HCT116 (cell line): ENCODE measurements around the gene TRABD. TPM values are rescaled to one million over a fixed set of nuclear protein-coding genes. Genes with fewer than 3 reads are reported as not detected.

Experiments used
- ATAC-seq: fragments of 200-7000 bp; cut with Tn5 transposase; 2 replicates; pipeline ENCODE4 v1.9.1; 2020; ENCODE audit warnings: mild to moderate bottlenecking, moderate library complexity
- BruUV-seq: library from RNA; stranded (reverse); fragments of 400-500 nt; replicated peaks from 2 replicates; lab custom pipeline; 2021; lab: Mats Ljungman, UMichigan
- CTCF ChIA-PET: fragments of 300-600 bp; sonication (Branson Sonifier 250); formaldehyde crosslinking; loops from one replicate; lab custom pipeline; 2021; ENCODE audit warnings: antibody characterized with exemption; lab: Charles Lee
- POLR2A ChIA-PET: fragments of 300-600, 350-600 bp; sonication (Branson Sonifier 250); formaldehyde crosslinking; loops from one replicate; lab custom pipeline; 2021; ENCODE audit warnings: antibody characterized with exemption; lab: Charles Lee
- RAD21 ChIA-PET, 2 experiments: fragments of 300-600 bp; sonication (Branson Sonifier 250); formaldehyde crosslinking; loops; one replicate each; lab custom pipeline; 2023; ENCODE audit warnings: low total read pairs in 2 of 2; ENCODE audit not compliant: uncharacterized antibody in 2 of 2, unreplicated experiment in 2 of 2, low non-redundant PET in 1 of 2; lab: Charles Lee
- DNase-seq: peaks from one replicate; pipeline ENCODE4 v3.0.0-alpha.2; 2010; ENCODE audit warnings: low read depth, low spot score
- H2AFZ ChIP-seq: fragments of 200-600 bp; shearing (Covaris generic), sonication (generic); 2 replicates; pipeline ENCODE4 v1.6.1; 2017; ENCODE audit warnings: low read depth, mixed run types, mixed read lengths, antibody characterized with exemption, low read length; ENCODE audit not compliant: poor library complexity, severe bottlenecking
- H3K27ac ChIP-seq: 2 replicates; pipeline ENCODE4 v1.5.1; 2012; ENCODE audit warnings: low read depth, low read length
- H3K27me3 ChIP-seq: fragments of 200-600 bp; sonication (generic); 2 replicates; pipeline ENCODE4 v1.6.1; 2016; ENCODE audit warnings: mixed run types, low read length, mixed read lengths; ENCODE audit not compliant: insufficient read depth
- H3K36me3 ChIP-seq, 2 experiments: fragments of 200-500 bp in 1 of 2; fragments of 200-600 bp in 1 of 2; sonication (Bioruptor generic) in 1 of 2; sonication (generic) in 1 of 2; 2 replicates each; pipeline versions ENCODE4 v1.5.1 to v1.6.1; 2014 to 2016; ENCODE audit warnings: low read length in 2 of 2, inconsistent platforms in 1 of 2, mixed read lengths in 1 of 2, mixed run types in 1 of 2; ENCODE audit not compliant: insufficient read depth in 2 of 2, control insufficient read depth in 1 of 2
- H3K4me1 ChIP-seq, 2 experiments: fragments of 200-600 bp in 1 of 2; sonication (generic) in 1 of 2; 2 replicates each; pipeline versions ENCODE4 v1.5.1 to v1.6.1; 2012 to 2017; ENCODE audit warnings: low read length in 2 of 2, inconsistent platforms in 1 of 2, mild to moderate bottlenecking in 1 of 2, mixed read lengths in 1 of 2, mixed run types in 1 of 2, moderate library complexity in 1 of 2; ENCODE audit not compliant: insufficient read depth in 2 of 2, control insufficient read depth in 1 of 2
- H3K4me2 ChIP-seq: fragments of 200-600 bp; sonication (generic); 2 replicates; pipeline ENCODE4 v1.6.1; 2017; ENCODE audit warnings: mixed run types, low read length, mixed read lengths
- H3K4me3 ChIP-seq, 2 experiments: fragments of 200-600 bp in 1 of 2; sonication (generic) in 1 of 2; replicated peaks in 1 of 2; 2 replicates each; pipeline ENCODE4 v1.5.1; 2011 to 2016; ENCODE audit warnings: low read length in 2 of 2, control low read depth in 1 of 2, low read depth in 1 of 2, mild to moderate bottlenecking in 1 of 2, mixed read lengths in 1 of 2, mixed run types in 1 of 2
- H3K79me2 ChIP-seq: fragments of 200-600 bp; sonication (generic); 2 replicates; pipeline ENCODE4 v1.6.1; 2017; ENCODE audit warnings: mild to moderate bottlenecking, mixed run types, low read length, moderate library complexity, mixed read lengths; ENCODE audit not compliant: insufficient read depth
- H3K9ac ChIP-seq: fragments of 200-600 bp; sonication (generic); 2 replicates; pipeline ENCODE4 v1.6.1; 2016; ENCODE audit warnings: low read length, mixed read lengths
- H3K9me2 ChIP-seq: fragments of 200-600 bp; sonication (generic), shearing (Covaris generic); 2 replicates; pipeline ENCODE4 v1.6.1; 2017; ENCODE audit warnings: mixed run types, mild to moderate bottlenecking, moderate library complexity; ENCODE audit not compliant: insufficient read depth
- H3K9me3 ChIP-seq, 2 experiments: fragments of 200-500 bp in 1 of 2; fragments of 200-600 bp in 1 of 2; sonication (Bioruptor generic) in 1 of 2; sonication (generic) in 1 of 2; 2 replicates each; pipeline ENCODE4 v1.6.1; 2014 to 2017; ENCODE audit warnings: low read length in 2 of 2, mixed read lengths in 2 of 2, inconsistent platforms in 1 of 2, low read depth in 1 of 2, mild to moderate bottlenecking in 1 of 2, mixed run types in 1 of 2, moderate library complexity in 1 of 2; ENCODE audit not compliant: control insufficient read depth in 1 of 2, insufficient read depth in 1 of 2
- H4K20me1 ChIP-seq: fragments of 200-600 bp; sonication (generic), shearing (Covaris generic); 2 replicates; pipeline ENCODE4 v1.6.1; 2017; ENCODE audit warnings: mixed run types, mild to moderate bottlenecking, moderate library complexity; ENCODE audit not compliant: insufficient read depth
- ATF3 ChIP-seq: IDR thresholded peaks from 2 replicates; pipeline ENCODE4 v1.6.1; 2012
- CBX3 ChIP-seq: IDR thresholded peaks from 2 replicates; pipeline ENCODE4 v1.6.1; 2012; ENCODE audit warnings: low read depth
- CTCF ChIP-seq, 3 experiments: fragments of 200-600 bp in 1 of 3; sonication (generic) in 1 of 3; IDR thresholded peaks in 2 of 3; conservative IDR thresholded peaks in 1 of 3; 2 replicates each; pipeline ENCODE4 v1.5.1; 2012 to 2017; ENCODE audit warnings: low read depth in 2 of 3, low read length in 2 of 3, antibody characterized with exemption in 1 of 3, borderline replicate concordance in 1 of 3, control low read depth in 1 of 3, mild to moderate bottlenecking in 1 of 3, mixed read lengths in 1 of 3, mixed run types in 1 of 3, moderate library complexity in 1 of 3; ENCODE audit not compliant: insufficient read depth in 1 of 3
- EGR1 ChIP-seq: IDR thresholded peaks from 2 replicates; pipeline ENCODE4 v1.6.1; 2012; ENCODE audit warnings: low read depth
- EZH2 ChIP-seq: fragments of 200-600 bp; sonication (generic); IDR thresholded peaks from 2 replicates; pipeline ENCODE4 v1.6.1; 2017; ENCODE audit warnings: antibody characterized with exemption, mixed run types
- FOSL1 ChIP-seq: IDR thresholded peaks from 2 replicates; pipeline ENCODE4 v1.6.1; 2012; ENCODE audit warnings: low read depth
- MAX ChIP-seq: IDR thresholded peaks from 2 replicates; pipeline ENCODE4 v1.6.1; 2012
- POLR2A ChIP-seq: IDR thresholded peaks from 2 replicates; pipeline ENCODE4 v1.7.0; 2011; ENCODE audit warnings: borderline replicate concordance; ENCODE audit not compliant: insufficient read depth, insufficient read length; ENCODE audit errors: extremely low read depth
- POLR2AphosphoS5 ChIP-seq: IDR thresholded peaks from 2 replicates; pipeline ENCODE4 v1.6.1; 2011; ENCODE audit warnings: mild to moderate bottlenecking, low read depth, low read length, moderate library complexity
- SIN3A ChIP-seq: IDR thresholded peaks from 2 replicates; pipeline ENCODE4 v1.6.1; 2012; ENCODE audit warnings: low read depth
- TCF7L2 ChIP-seq: IDR thresholded peaks from 2 replicates; pipeline ENCODE4 v1.7.0; 2011; ENCODE audit warnings: borderline replicate concordance, inconsistent platforms; ENCODE audit not compliant: insufficient read depth, insufficient read length; ENCODE audit errors: extremely low read depth
- ZFX ChIP-seq: fragments of 450-650 bp; IDR thresholded peaks from 2 replicates; pipeline ENCODE4 v1.6.1; 2017
- ZNF274 ChIP-seq: fragments of 200-500 bp; sonication (Bioruptor generic); IDR thresholded peaks from 2 replicates; pipeline ENCODE4 v1.6.1; 2014; ENCODE audit warnings: mild to moderate bottlenecking, low read depth, low read length, inconsistent platforms
- intact Hi-C: fragments of 100-400 bp; cut with micrococcal nuclease; formaldehyde crosslinking; loops from 2 replicates; pipeline ENCODE4 v1.10.0; 2022
- total RNA-seq: library from RNA; stranded (reverse); gene quantifications from one replicate; pipeline ENCODE4 v1.2.1, GENCODE V29; 2021; ENCODE audit not compliant: unreplicated experiment

Gene TRABD
- total RNA-seq, 1 experiment from 2014 or later, result 90.3 TPM

GRCh38 chr22:50139843-50140415 lies 45.8 kb upstream of the TRABD start:
- Histone ChIP-seq H4K20me1 (no peaks in the 10 kb centered on the region), H3K9me3 (no peaks in the 10 kb centered on the region), H3K27me3 (no peaks in the 10 kb centered on the region), H3K4me3 (no peak overlapping the region), H3K27ac (no peak overlapping the region), H3K79me2 (no peaks in the 10 kb centered on the region), H3K4me2 (no peak overlapping the region), H3K9ac (no peak overlapping the region), H2AFZ (no peak overlapping the region), H3K9me2 (no peaks in the 10 kb centered on the region), H3K4me1 (no peaks in the 10 kb centered on the region), H3K36me3 (no peaks in the 10 kb centered on the region)
- POLR2A ChIA-PET, result no interaction called here
- BruUV-seq, result no TSS peak
- intact Hi-C loops, result no loop called here
- TF ChIP-seq POLR2A (no peak), MAX (no peak), ATF3 (no peak), TCF7L2 (no peak), CBX3 (no peak), CTCF (IDR thresholded peaks at IDR 0.05 in 2 of 3, conservative IDR thresholded peaks at IDR 0.05 in 1 of 3; ENCODE audit: borderline replicate concordance in 1 of 3, insufficient read depth in 1 of 3, low read depth in 2 of 3, low read length in 2 of 3) (no peak), ZFX (no peak), EGR1 (no peak), SIN3A (no peak), EZH2 (no peak), POLR2AphosphoS5 (no peak), ZNF274 (no peak), FOSL1 (no peak)
- RAD21 ChIA-PET, result no interaction called here
- CTCF ChIA-PET, result no interaction called here
- ATAC-seq, result no peak
- no peak for DNase-seq
